ENCODE measurements around the gene PNMA8B.

Gene PNMA8B

GRCh38 chr19:46447006-46447405 is 48.7 kb downstream of the PNMA8B start:
- peak overlapping the region in 1 of 2 donors; percentile 84 for H3K27ac ChIP-seq
- TF ChIP-seq CTCF (IDR thresholded peaks at IDR 0.05): no peak

GRCh38 chr19:46446021-46446420 is 49.6 kb downstream of the PNMA8B start:
- Histone ChIP-seq H3K27ac (no peak overlapping the region), H3K4me3 (no peak overlapping the region)
- no peak for DNase-seq (ENCODE audit: low spot score)
- no peak for TF ChIP-seq CTCF (IDR thresholded peaks at IDR 0.05)

More at GRCh38 chr19:46447006-46447405, 48.7 kb downstream of the PNMA8B start:
- no peak for DNase-seq (ENCODE audit: low spot score)
- H3K4me3 ChIP-seq: no peak overlapping the region

GRCh38 chr19:46442808-46443450 is 52.7 kb downstream of the PNMA8B start:
- no peak for TF ChIP-seq CTCF (IDR thresholded peaks at IDR 0.05)
- no peak for DNase-seq (ENCODE audit: low spot score)
- Histone ChIP-seq H3K4me3 (no peak overlapping the region), H3K27ac (peak overlapping the region; percentile 1 to 59)

- DNase-seq (ENCODE audit: low spot score): no peak
- TF ChIP-seq CTCF (IDR thresholded peaks at IDR 0.05): no peak
- H3K4me3 ChIP-seq: no peak overlapping the region
- peak overlapping the region; percentile 1 to 59 for H3K27ac ChIP-seq
Measured at GRCh38 chr19:46441866-46442265, 53.8 kb downstream of the PNMA8B start.

Data from coronary artery (tissue), 2 donors.